ENCODE measurements around the gene COL25A1.
"Not testable (repeated sequence)": the region's sequence is repeated elsewhere in the genome, so short reads cannot be mapped to it uniquely, and the experiment has no call there.

COL25A1 gene

GRCh38 chr4:109044431-109044830 lies 258.0 kb downstream of the COL25A1 start:
- DNase-seq = no peak

- DNase-seq = no peak
These were observed 259.2 kb downstream of the COL25A1 start for GRCh38 chr4:109043286-109043685.

- DNase-seq = no peak
These were observed 260.7 kb downstream of the COL25A1 start for GRCh38 chr4:109041463-109042360.

GRCh38 chr4:109040441-109040840 lies 262.0 kb downstream of the COL25A1 start:
- no peak for DNase-seq

- no peak for DNase-seq
These were observed 265.4 kb downstream of the COL25A1 start for GRCh38 chr4:109037026-109037425.

GRCh38 chr4:109033993-109034392 lies 268.5 kb downstream of the COL25A1 start:
- no peak for DNase-seq

- no peak for DNase-seq
These were observed 269.8 kb downstream of the COL25A1 start for GRCh38 chr4:109032671-109033070.

GRCh38 chr4:109029987-109030386 lies 272.5 kb downstream of the COL25A1 start:
- DNase-seq = no peak

- DNase-seq = no peak
These were observed 275.4 kb downstream of the COL25A1 start for GRCh38 chr4:109027016-109027500.

GRCh38 chr4:109026588-109026987 lies 275.9 kb downstream of the COL25A1 start:
- no peak for DNase-seq

- DNase-seq = no peak
These were observed 276.9 kb downstream of the COL25A1 start for GRCh38 chr4:109025471-109026076.

GRCh38 chr4:109022961-109023360 lies 279.5 kb downstream of the COL25A1 start:
- DNase-seq = no peak

- DNase-seq = not testable (repeated sequence)
These were observed 280.8 kb downstream of the COL25A1 start for GRCh38 chr4:109021630-109022029.

GRCh38 chr4:109020861-109021260 lies 281.6 kb downstream of the COL25A1 start:
- DNase-seq = no peak

GRCh38 chr4:109016200-109016599 lies 286.3 kb downstream of the COL25A1 start:
- no peak for DNase-seq

GRCh38 chr4:109015413-109015810 lies 287.0 kb downstream of the COL25A1 start:
- DNase-seq = no peak

GRCh38 chr4:109014593-109015412 lies 287.7 kb downstream of the COL25A1 start:
- DNase-seq = no peak

GRCh38 chr4:109012286-109012880 lies 290.1 kb downstream of the COL25A1 start:
- no peak for DNase-seq

GRCh38 chr4:109011241-109012026 lies 291.0 kb downstream of the COL25A1 start:
- DNase-seq = no peak

GRCh38 chr4:109010521-109010920 lies 291.9 kb downstream of the COL25A1 start:
- DNase-seq = no peak

- no peak for DNase-seq
These were observed 292.5 kb downstream of the COL25A1 start for GRCh38 chr4:109009909-109010308.

GRCh38 chr4:109007976-109008375 lies 294.5 kb downstream of the COL25A1 start:
- DNase-seq = no peak

Measured in bone marrow (tissue), 2 donors.